SK-N-SH (cell line): ENCODE data around the gene DNAH1.

Source experiments
- EZH2phosphoT487 ChIP-seq: fragments of 200-600 bp; sonication (generic); IDR thresholded peaks from 2 replicates; pipeline ENCODE4 v1.6.1; 2017; ENCODE audit warnings: low read depth, mixed run types, mild to moderate bottlenecking, antibody characterized with exemption, moderate library complexity, borderline replicate concordance
- JUND ChIP-seq: IDR thresholded peaks from 2 replicates; pipeline ENCODE4 v1.4.0; 2012
- POLR2AphosphoS5 ChIP-seq: IDR thresholded peaks from 2 replicates; pipeline ENCODE4 v1.6.1; 2012; ENCODE audit warnings: low read depth, low read length
- RCOR1 ChIP-seq: fragments of 150-350 bp; IDR thresholded peaks from 2 replicates; pipeline ENCODE4 v1.6.1; 2017; ENCODE audit warnings: antibody characterized with exemption, low read length
- RXRA ChIP-seq: IDR thresholded peaks from 2 replicates; pipeline ENCODE4 v1.4.0; 2012; ENCODE audit warnings: low read depth, mild to moderate bottlenecking, borderline replicate concordance
- SIN3A ChIP-seq: IDR thresholded peaks from 2 replicates; pipeline ENCODE4 v1.6.1; 2012; ENCODE audit warnings: low read depth, mild to moderate bottlenecking, low read length, moderate library complexity, borderline replicate concordance
- TAF1 ChIP-seq: IDR thresholded peaks from 2 replicates; pipeline ENCODE4 v1.6.1; 2012; ENCODE audit warnings: low read depth, mild to moderate bottlenecking, low read length, moderate library complexity, borderline replicate concordance
- TCF12 ChIP-seq: IDR thresholded peaks from 2 replicates; pipeline ENCODE4 v1.4.0; 2012
- YY1 ChIP-seq: IDR thresholded peaks from 2 replicates; pipeline ENCODE4 v1.4.0; 2012; ENCODE audit warnings: low read depth, mild to moderate bottlenecking
- TF ChIP-seq, protein P1 (sequence below): fragments of 150-350 bp; IDR thresholded peaks from 2 replicates; pipeline ENCODE4 v1.6.1; 2017; ENCODE audit warnings: antibody characterized with exemption, low read length, low read depth, borderline replicate concordance
- TF ChIP-seq, protein P2 (sequence below): IDR thresholded peaks from 2 replicates; pipeline ENCODE4 v1.6.1; 2012; ENCODE audit warnings: mild to moderate bottlenecking, low read depth, low read length, moderate library complexity
- TF ChIP-seq, protein P3 (sequence below): fragments of 200-600 bp; sonication (generic); IDR thresholded peaks from 2 replicates; pipeline ENCODE4 v1.6.1; 2017; ENCODE audit warnings: antibody characterized with exemption, mild to moderate bottlenecking, moderate library complexity
- TF ChIP-seq, protein P4 (sequence below): IDR thresholded peaks from 2 replicates; pipeline ENCODE4 v1.4.0; 2012; ENCODE audit warnings: low read depth, borderline replicate concordance
- TF ChIP-seq, protein P5 (sequence below): fragments of 150-350 bp; IDR thresholded peaks from 2 replicates; pipeline ENCODE4 v1.6.1; 2016; ENCODE audit warnings: mild to moderate bottlenecking, low read depth, low read length

DNA sequence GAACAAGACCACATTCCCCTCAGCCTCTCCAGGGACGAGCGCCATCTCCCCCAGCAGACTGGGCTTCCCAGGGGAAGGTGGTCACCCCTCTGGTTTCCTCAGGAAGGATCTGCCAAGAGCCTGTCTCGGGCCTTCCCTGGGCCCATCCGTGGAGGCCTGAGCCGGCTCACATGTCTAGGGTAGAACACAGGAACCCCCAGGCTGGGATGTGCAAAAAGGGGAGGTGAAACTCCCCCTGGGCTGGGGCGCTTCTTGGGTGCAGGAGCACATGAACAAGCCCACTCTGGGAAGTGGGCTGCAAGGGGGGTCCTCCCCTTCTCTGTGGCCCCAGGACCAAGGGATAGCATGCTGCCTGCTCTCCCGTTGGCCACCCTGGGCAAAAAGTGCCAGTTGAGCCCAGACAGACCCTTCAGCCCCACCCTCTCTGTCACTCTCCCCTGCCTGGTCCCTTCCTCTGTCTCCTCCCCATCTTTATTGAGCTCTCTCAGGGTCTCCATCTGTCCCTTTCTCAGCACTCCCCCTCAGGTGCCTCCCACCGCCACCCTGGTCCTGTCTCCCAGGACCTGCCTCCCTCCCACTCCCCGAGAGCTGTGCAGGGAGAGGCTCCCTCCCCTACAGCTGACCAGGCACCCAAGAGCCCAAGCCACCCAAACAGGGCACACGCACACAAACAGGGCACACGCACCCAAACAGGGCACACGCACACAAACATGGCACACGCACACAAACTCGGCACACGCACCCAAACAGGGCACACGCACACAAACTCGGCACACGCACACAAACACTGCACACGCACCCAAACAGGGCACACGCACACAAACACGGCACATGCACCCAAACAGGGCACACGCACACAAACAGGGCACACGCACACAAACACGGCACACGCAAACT lies 127.9 kb downstream of the DNAH1 start:
- TF ChIP-seq POLR2AphosphoS5 (no peak), SIN3A (no peak), RCOR1 (no peak), TCF12 (no peak), TAF1 (no peak), EZH2phosphoT487 (no peak), JUND (no peak), RXRA (no peak), YY1 (no peak)
- TF ChIP-seq, protein P1, sequence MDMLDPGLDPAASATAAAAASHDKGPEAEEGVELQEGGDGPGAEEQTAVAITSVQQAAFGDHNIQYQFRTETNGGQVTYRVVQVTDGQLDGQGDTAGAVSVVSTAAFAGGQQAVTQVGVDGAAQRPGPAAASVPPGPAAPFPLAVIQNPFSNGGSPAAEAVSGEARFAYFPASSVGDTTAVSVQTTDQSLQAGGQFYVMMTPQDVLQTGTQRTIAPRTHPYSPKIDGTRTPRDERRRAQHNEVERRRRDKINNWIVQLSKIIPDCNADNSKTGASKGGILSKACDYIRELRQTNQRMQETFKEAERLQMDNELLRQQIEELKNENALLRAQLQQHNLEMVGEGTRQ: no peak
- TF ChIP-seq, protein P2, sequence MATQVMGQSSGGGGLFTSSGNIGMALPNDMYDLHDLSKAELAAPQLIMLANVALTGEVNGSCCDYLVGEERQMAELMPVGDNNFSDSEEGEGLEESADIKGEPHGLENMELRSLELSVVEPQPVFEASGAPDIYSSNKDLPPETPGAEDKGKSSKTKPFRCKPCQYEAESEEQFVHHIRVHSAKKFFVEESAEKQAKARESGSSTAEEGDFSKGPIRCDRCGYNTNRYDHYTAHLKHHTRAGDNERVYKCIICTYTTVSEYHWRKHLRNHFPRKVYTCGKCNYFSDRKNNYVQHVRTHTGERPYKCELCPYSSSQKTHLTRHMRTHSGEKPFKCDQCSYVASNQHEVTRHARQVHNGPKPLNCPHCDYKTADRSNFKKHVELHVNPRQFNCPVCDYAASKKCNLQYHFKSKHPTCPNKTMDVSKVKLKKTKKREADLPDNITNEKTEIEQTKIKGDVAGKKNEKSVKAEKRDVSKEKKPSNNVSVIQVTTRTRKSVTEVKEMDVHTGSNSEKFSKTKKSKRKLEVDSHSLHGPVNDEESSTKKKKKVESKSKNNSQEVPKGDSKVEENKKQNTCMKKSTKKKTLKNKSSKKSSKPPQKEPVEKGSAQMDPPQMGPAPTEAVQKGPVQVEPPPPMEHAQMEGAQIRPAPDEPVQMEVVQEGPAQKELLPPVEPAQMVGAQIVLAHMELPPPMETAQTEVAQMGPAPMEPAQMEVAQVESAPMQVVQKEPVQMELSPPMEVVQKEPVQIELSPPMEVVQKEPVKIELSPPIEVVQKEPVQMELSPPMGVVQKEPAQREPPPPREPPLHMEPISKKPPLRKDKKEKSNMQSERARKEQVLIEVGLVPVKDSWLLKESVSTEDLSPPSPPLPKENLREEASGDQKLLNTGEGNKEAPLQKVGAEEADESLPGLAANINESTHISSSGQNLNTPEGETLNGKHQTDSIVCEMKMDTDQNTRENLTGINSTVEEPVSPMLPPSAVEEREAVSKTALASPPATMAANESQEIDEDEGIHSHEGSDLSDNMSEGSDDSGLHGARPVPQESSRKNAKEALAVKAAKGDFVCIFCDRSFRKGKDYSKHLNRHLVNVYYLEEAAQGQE: no peak
- TF ChIP-seq, protein P3, sequence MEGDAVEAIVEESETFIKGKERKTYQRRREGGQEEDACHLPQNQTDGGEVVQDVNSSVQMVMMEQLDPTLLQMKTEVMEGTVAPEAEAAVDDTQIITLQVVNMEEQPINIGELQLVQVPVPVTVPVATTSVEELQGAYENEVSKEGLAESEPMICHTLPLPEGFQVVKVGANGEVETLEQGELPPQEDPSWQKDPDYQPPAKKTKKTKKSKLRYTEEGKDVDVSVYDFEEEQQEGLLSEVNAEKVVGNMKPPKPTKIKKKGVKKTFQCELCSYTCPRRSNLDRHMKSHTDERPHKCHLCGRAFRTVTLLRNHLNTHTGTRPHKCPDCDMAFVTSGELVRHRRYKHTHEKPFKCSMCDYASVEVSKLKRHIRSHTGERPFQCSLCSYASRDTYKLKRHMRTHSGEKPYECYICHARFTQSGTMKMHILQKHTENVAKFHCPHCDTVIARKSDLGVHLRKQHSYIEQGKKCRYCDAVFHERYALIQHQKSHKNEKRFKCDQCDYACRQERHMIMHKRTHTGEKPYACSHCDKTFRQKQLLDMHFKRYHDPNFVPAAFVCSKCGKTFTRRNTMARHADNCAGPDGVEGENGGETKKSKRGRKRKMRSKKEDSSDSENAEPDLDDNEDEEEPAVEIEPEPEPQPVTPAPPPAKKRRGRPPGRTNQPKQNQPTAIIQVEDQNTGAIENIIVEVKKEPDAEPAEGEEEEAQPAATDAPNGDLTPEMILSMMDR: no peak
- TF ChIP-seq, protein P4, sequence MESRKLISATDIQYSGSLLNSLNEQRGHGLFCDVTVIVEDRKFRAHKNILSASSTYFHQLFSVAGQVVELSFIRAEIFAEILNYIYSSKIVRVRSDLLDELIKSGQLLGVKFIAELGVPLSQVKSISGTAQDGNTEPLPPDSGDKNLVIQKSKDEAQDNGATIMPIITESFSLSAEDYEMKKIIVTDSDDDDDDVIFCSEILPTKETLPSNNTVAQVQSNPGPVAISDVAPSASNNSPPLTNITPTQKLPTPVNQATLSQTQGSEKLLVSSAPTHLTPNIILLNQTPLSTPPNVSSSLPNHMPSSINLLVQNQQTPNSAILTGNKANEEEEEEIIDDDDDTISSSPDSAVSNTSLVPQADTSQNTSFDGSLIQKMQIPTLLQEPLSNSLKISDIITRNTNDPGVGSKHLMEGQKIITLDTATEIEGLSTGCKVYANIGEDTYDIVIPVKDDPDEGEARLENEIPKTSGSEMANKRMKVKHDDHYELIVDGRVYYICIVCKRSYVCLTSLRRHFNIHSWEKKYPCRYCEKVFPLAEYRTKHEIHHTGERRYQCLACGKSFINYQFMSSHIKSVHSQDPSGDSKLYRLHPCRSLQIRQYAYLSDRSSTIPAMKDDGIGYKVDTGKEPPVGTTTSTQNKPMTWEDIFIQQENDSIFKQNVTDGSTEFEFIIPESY: no peak
- TF ChIP-seq, protein P5, sequence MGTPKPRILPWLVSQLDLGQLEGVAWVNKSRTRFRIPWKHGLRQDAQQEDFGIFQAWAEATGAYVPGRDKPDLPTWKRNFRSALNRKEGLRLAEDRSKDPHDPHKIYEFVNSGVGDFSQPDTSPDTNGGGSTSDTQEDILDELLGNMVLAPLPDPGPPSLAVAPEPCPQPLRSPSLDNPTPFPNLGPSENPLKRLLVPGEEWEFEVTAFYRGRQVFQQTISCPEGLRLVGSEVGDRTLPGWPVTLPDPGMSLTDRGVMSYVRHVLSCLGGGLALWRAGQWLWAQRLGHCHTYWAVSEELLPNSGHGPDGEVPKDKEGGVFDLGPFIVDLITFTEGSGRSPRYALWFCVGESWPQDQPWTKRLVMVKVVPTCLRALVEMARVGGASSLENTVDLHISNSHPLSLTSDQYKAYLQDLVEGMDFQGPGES: no peak
